Activated CD4-positive, alpha-beta memory T cell treated with anti-CD3 and anti-CD28 coated beads, Interleukin-2, amount 10 ng/mL, durations not matched to agents 7 days and 5 days (primary cell): ENCODE results near the gene KRTAP10-9. TPM values are rescaled to one million over a fixed set of nuclear protein-coding genes. Genes with fewer than 3 reads are reported as not detected.

Experiments
- CTCF ChIA-PET: fragments of 350-600 bp; sonication (Branson Sonifier 250); formaldehyde crosslinking; loops from one replicate; lab custom pipeline; 2021; ENCODE audit warnings: antibody characterized with exemption, inconsistent platforms; lab: Charles Lee
- POLR2A ChIA-PET: fragments of 350-600 bp; sonication (Branson Sonifier 250); formaldehyde crosslinking; loops from one replicate; lab custom pipeline; 2021; ENCODE audit warnings: antibody characterized with exemption; lab: Charles Lee
- DNase-seq: peaks from one replicate; pipeline ENCODE4 v3.0.0-alpha.2; 2020
- H3K27ac Mint-ChIP-seq: one replicate; pipeline ENCODE4 v1.8.0; 2021; ENCODE audit warnings: mild to moderate bottlenecking, mixed read lengths
- H3K27me3 Mint-ChIP-seq: one replicate; pipeline ENCODE4 v1.8.0; 2021; ENCODE audit warnings: mixed read lengths
- H3K36me3 Mint-ChIP-seq: one replicate; pipeline ENCODE4 v1.8.0; 2021; ENCODE audit warnings: low read depth, mixed read lengths
- H3K4me1 Mint-ChIP-seq: one replicate; pipeline ENCODE4 v1.8.0; 2021; ENCODE audit warnings: mixed read lengths
- H3K4me3 Mint-ChIP-seq: one replicate; pipeline ENCODE4 v1.8.0; 2021; ENCODE audit warnings: mild to moderate bottlenecking, mixed read lengths
- H3K9me3 Mint-ChIP-seq: one replicate; pipeline ENCODE4 v1.8.0; 2021; ENCODE audit warnings: mixed read lengths
- total RNA-seq, 2 experiments: library from RNA; stranded (reverse); gene quantifications; one replicate each; pipeline ENCODE4 v1.2.3, GENCODE V29; 2021

KRTAP10-9 gene
- total RNA-seq, 2 experiments from 2014 or later: not detected

- no peak overlapping the region for H3K27ac Mint-ChIP-seq
- ChIA-PET CTCF (no interaction called here), POLR2A (no interaction called here)
- DNase-seq: no peak
- peaks cover 35% of the 10 kb centered on the region for H3K9me3 Mint-ChIP-seq
- H3K27me3 Mint-ChIP-seq: peaks cover 5% of the 10 kb centered on the region
- H3K36me3 Mint-ChIP-seq: peaks cover 21% of the 10 kb centered on the region
- H3K4me1 Mint-ChIP-seq: peaks cover 20% of the 10 kb centered on the region
- no peak overlapping the region for H3K4me3 Mint-ChIP-seq
These were observed 12.7 kb upstream of the KRTAP10-9 start for GRCh38 chr21:44614161-44614631.

- Mint-ChIP-seq H3K27me3 (no peaks in the 10 kb centered on the region), H3K27ac (no peak overlapping the region), H3K4me3 (no peak overlapping the region), H3K9me3 (peaks cover 35% of the 10 kb centered on the region), H3K36me3 (peaks cover 26% of the 10 kb centered on the region), H3K4me1 (peaks cover 28% of the 10 kb centered on the region)
- ChIA-PET CTCF (interaction anchor here (0.5 to 0.6 kb wide), 2 partner anchors 102 to 344 kb away, joined by 3 to 10 read pairs; no protein-coding TSS in a partner anchor), POLR2A (no interaction called here)
- no peak for DNase-seq
These were observed 11.9 kb upstream of the KRTAP10-9 start for GRCh38 chr21:44614961-44615391.

- POLR2A ChIA-PET: no interaction called here
- Mint-ChIP-seq H3K4me3 (no peak overlapping the region), H3K27ac (no peak overlapping the region), H3K27me3 (no peaks in the 10 kb centered on the region), H3K4me1 (peaks cover 30% of the 10 kb centered on the region), H3K36me3 (peaks cover 30% of the 10 kb centered on the region), H3K9me3 (peaks cover 34% of the 10 kb centered on the region)
- CTCF ChIA-PET: interaction anchor here (0.5 to 0.6 kb wide), 2 partner anchors 103 to 344 kb away, joined by 3 to 10 read pairs; no protein-coding TSS in a partner anchor
- DNase-seq: no peak
These were observed 11.4 kb upstream of the KRTAP10-9 start for GRCh38 chr21:44615466-44615865.

GRCh38 chr21:44615911-44616590 is 10.8 kb upstream of the KRTAP10-9 start:
- POLR2A ChIA-PET: interaction anchor here (1.4 kb wide), 1 partner anchor 42 kb away, joined by 3 read pairs; the partner anchor contains the start of gene KRTAP12-3
- Mint-ChIP-seq H3K9me3 (peaks cover 35% of the 10 kb centered on the region), H3K4me3 (no peak overlapping the region), H3K27me3 (no peaks in the 10 kb centered on the region), H3K4me1 (peaks cover 33% of the 10 kb centered on the region), H3K36me3 (peaks cover 30% of the 10 kb centered on the region), H3K27ac (no peak overlapping the region)
- DNase-seq: no peak
- CTCF ChIA-PET: no interaction called here

GRCh38 chr21:44616591-44616926 is 10.3 kb upstream of the KRTAP10-9 start:
- Mint-ChIP-seq H3K9me3 (peaks cover 30% of the 10 kb centered on the region), H3K27ac (no peak overlapping the region), H3K4me3 (no peak overlapping the region), H3K36me3 (peaks cover 30% of the 10 kb centered on the region), H3K4me1 (peaks cover 33% of the 10 kb centered on the region), H3K27me3 (no peaks in the 10 kb centered on the region)
- DNase-seq: no peak
- POLR2A ChIA-PET: interaction anchor here (1.4 kb wide), 1 partner anchor 41 kb away, joined by 3 read pairs; the partner anchor contains the start of gene KRTAP12-3
- CTCF ChIA-PET: no interaction called here

GRCh38 chr21:44617071-44617501 is 9.8 kb upstream of the KRTAP10-9 start:
- Mint-ChIP-seq H3K27ac (no peak overlapping the region), H3K36me3 (peaks cover 30% of the 10 kb centered on the region), H3K9me3 (peaks cover 31% of the 10 kb centered on the region), H3K4me3 (no peak overlapping the region), H3K4me1 (peaks cover 33% of the 10 kb centered on the region), H3K27me3 (no peaks in the 10 kb centered on the region)
- POLR2A ChIA-PET: interaction anchor here (1.4 kb wide), 1 partner anchor 41 kb away, joined by 3 read pairs; the partner anchor contains the start of gene KRTAP12-3
- no peak for DNase-seq
- CTCF ChIA-PET: no interaction called here

- H3K27ac Mint-ChIP-seq: peak overlapping the region; percentile 73
- CTCF ChIA-PET: interaction anchor here (0.8 to 1.5 kb wide), 6 partner anchors 23 to 182 kb away, joined by 3 to 6 read pairs (median 4); partner anchors contain the start of gene KRTAP12-3
- peaks cover 33% of the 10 kb centered on the region for H3K4me1 Mint-ChIP-seq
- no peak for DNase-seq
- POLR2A ChIA-PET: interaction anchor here (0.7 to 2.0 kb wide), 9 partner anchors 9 to 71 kb away, joined by 3 to 18 read pairs (median 4); partner anchors contain the start of genes KRTAP12-3 and KRTAP12-4
- H3K36me3 Mint-ChIP-seq: peaks cover 41% of the 10 kb centered on the region
- peaks cover 37% of the 10 kb centered on the region for H3K9me3 Mint-ChIP-seq
- peaks cover 4% of the 10 kb centered on the region for H3K27me3 Mint-ChIP-seq
- H3K4me3 Mint-ChIP-seq: peak overlapping the region; percentile 42
These were observed 8.4 kb upstream of the KRTAP10-9 start for GRCh38 chr21:44618504-44618903.

GRCh38 chr21:44618909-44619308 is 8.0 kb upstream of the KRTAP10-9 start:
- ChIA-PET CTCF (interaction anchor here (0.8 to 1.5 kb wide), 6 partner anchors 23 to 182 kb away, joined by 3 to 6 read pairs (median 4); partner anchors contain the start of gene KRTAP12-3), POLR2A (interaction anchor here (0.7 to 2.0 kb wide), 9 partner anchors 9 to 71 kb away, joined by 3 to 18 read pairs (median 4); partner anchors contain the start of genes KRTAP12-3 and KRTAP12-4)
- peaks cover 6% of the 10 kb centered on the region for H3K27me3 Mint-ChIP-seq
- peaks cover 33% of the 10 kb centered on the region for H3K4me1 Mint-ChIP-seq
- peak overlapping the region; percentile 73 for H3K27ac Mint-ChIP-seq
- peak; percentile 71 for DNase-seq
- H3K36me3 Mint-ChIP-seq: peaks cover 45% of the 10 kb centered on the region
- H3K9me3 Mint-ChIP-seq: peaks cover 41% of the 10 kb centered on the region
- H3K4me3 Mint-ChIP-seq: peak overlapping the region; percentile 42

- H3K27ac Mint-ChIP-seq: no peak overlapping the region
- no peak overlapping the region for H3K4me3 Mint-ChIP-seq
- H3K4me1 Mint-ChIP-seq: peaks cover 33% of the 10 kb centered on the region
- CTCF ChIA-PET: interaction anchor here (1.2 to 1.5 kb wide), 3 partner anchors 38 to 123 kb away, joined by 5 to 6 read pairs (median 5); partner anchors contain the start of gene KRTAP12-3
- no peak for DNase-seq
- H3K36me3 Mint-ChIP-seq: peaks cover 53% of the 10 kb centered on the region
- H3K9me3 Mint-ChIP-seq: peaks cover 50% of the 10 kb centered on the region
- POLR2A ChIA-PET: interaction anchor here (1.4 to 2.0 kb wide), 6 partner anchors 10 to 72 kb away, joined by 4 to 18 read pairs (median 7); partner anchors contain the start of genes KRTAP12-3 and KRTAP12-4
- peaks cover 15% of the 10 kb centered on the region for H3K27me3 Mint-ChIP-seq
These were observed 7.0 kb upstream of the KRTAP10-9 start for GRCh38 chr21:44619886-44620285.

GRCh38 chr21:44623575-44623974 is 3.3 kb upstream of the KRTAP10-9 start:
- peaks cover 17% of the 10 kb centered on the region for H3K27me3 Mint-ChIP-seq
- H3K9me3 Mint-ChIP-seq: peaks cover 51% of the 10 kb centered on the region
- H3K27ac Mint-ChIP-seq: no peak overlapping the region
- ChIA-PET POLR2A (no interaction called here), CTCF (no interaction called here)
- no peak for DNase-seq
- peaks cover 49% of the 10 kb centered on the region for H3K36me3 Mint-ChIP-seq
- peaks cover 21% of the 10 kb centered on the region for H3K4me1 Mint-ChIP-seq
- H3K4me3 Mint-ChIP-seq: no peak overlapping the region

GRCh38 chr21:44625756-44626155 is 1.1 kb upstream of the KRTAP10-9 start:
- POLR2A ChIA-PET: no interaction called here
- H3K36me3 Mint-ChIP-seq: peaks cover 37% of the 10 kb centered on the region
- no peak overlapping the region for H3K4me3 Mint-ChIP-seq

GRCh38 chr21:44626262-44626661 is 631 bp upstream of the KRTAP10-9 start:
- ChIA-PET CTCF (no interaction called here), POLR2A (no interaction called here)
- Mint-ChIP-seq H3K4me3 (no peak overlapping the region), H3K9me3 (peaks cover 46% of the 10 kb centered on the region), H3K36me3 (peaks cover 40% of the 10 kb centered on the region), H3K4me1 (peaks cover 14% of the 10 kb centered on the region), H3K27ac (no peak overlapping the region), H3K27me3 (peaks cover 20% of the 10 kb centered on the region)
- DNase-seq: no peak

More at GRCh38 chr21:44625756-44626155, 1.1 kb upstream of the KRTAP10-9 start:
- Mint-ChIP-seq H3K9me3 (peaks cover 44% of the 10 kb centered on the region), H3K4me1 (peaks cover 14% of the 10 kb centered on the region), H3K27me3 (peaks cover 17% of the 10 kb centered on the region), H3K27ac (no peak overlapping the region)
- CTCF ChIA-PET: no interaction called here
- DNase-seq: no peak
